ENCODE results near the gene NOL4L. TPM values are rescaled to one million over a fixed set of nuclear protein-coding genes. Genes with fewer than 3 reads are reported as not detected.

NOL4L gene
- total and polyA plus RNA-seq, 2 experiments from 2014 or later: 38.8 to 39.2 TPM

DNA sequence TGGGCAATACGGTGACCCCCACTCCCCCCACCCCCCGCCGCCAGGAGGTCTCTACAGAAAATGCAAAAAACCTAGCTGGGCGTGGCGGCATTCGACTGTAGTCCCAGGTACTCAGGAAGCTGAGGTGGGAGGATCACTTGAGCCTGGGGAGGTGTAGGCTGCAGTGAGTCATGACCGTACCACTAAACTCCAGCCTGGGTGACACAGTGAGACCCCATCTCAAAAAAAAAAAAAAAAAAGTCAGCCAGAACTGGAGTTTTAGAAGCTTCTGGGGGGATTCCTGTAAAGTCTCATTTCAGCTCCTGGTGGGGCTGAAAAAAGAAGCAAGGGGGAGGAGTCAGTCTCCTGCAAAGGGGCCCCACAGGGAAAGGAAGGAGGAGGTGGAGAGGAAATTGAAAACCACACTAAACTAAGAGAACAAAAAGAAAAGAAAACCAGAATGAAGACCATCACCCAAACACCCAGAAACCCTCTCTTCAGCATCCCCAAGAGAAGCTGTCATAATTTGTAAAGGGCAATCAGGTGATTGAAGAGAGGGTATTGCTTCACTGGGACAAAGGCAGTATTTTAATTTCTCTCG, 50.4 kb downstream of the NOL4L start:
- Histone ChIP-seq H3K36me3 (ENCODE audit: insufficient read depth) (no peaks in the 10 kb centered on the region), H3K4me1 (ENCODE audit: insufficient read depth) (peaks cover 41% of the 10 kb centered on the region), H3F3A (replicated peaks; ENCODE audit: low read depth) (peaks cover 41% of the 10 kb centered on the region), H2AFZ (no peak overlapping the region), H3K9me2 (ENCODE audit: insufficient read depth) (no peaks in the 10 kb centered on the region), H3K27ac (ENCODE audit: low read depth) (no peak overlapping the region), H4K20me1 (replicated peaks; ENCODE audit: insufficient read depth) (peaks cover 20% of the 10 kb centered on the region), H3K79me2 (replicated peaks; ENCODE audit: insufficient read depth) (no peaks in the 10 kb centered on the region), H3K4me2 (peak overlapping the region; percentile 99), H3K4me3 (peak overlapping the region; percentile 81), H3K27me3 (ENCODE audit: insufficient read depth) (peaks cover 37% of the 10 kb centered on the region)
- ATAC-seq: peak; percentile 9; the same call in 2 of the 3 replicates
- Mint-ChIP-seq H3K27me3 (ENCODE audit: insufficient read depth, low read depth, poor library complexity) (peaks cover 24% of the 10 kb centered on the region), H3K4me1 (peaks cover 38% of the 10 kb centered on the region), H3K36me3 (ENCODE audit: low read depth) (no peaks in the 10 kb centered on the region; the same call in 2 of the 3 replicates), H3K27ac (no peak overlapping the region), H3K4me3 (peak overlapping the region; percentile 51), H3K9me3 (no peaks in the 10 kb centered on the region)
- TF ChIP-seq ZNF114 (CRISPR knock-in tag; IDR thresholded peaks at IDR 0.05) (no peak), CREB1 (CRISPR knock-in tag; IDR thresholded peaks at IDR 0.05; ENCODE audit: low read depth) (no peak), ZNF331 (CRISPR knock-in tag; IDR thresholded peaks at IDR 0.05; ENCODE audit: low read depth) (no peak), JUNB (IDR thresholded peaks at IDR 0.05; ENCODE audit: unreplicated experiment) (no peak), STAT1 (IDR thresholded peaks at IDR 0.05; ENCODE audit: unreplicated experiment) (no peak), POLR2AphosphoS5 (IDR thresholded peaks at IDR 0.05; ENCODE audit: low read depth) (no peak), EZH2 (IDR thresholded peaks at IDR 0.05; ENCODE audit: low read depth, unreplicated experiment) (no peak), EZH2phosphoT487 (IDR thresholded peaks at IDR 0.05; ENCODE audit: unreplicated experiment) (no peak), NANOG (IDR thresholded peaks at IDR 0.05; ENCODE audit: borderline replicate concordance) (no peak)
- TF ChIP-seq, protein P1, sequence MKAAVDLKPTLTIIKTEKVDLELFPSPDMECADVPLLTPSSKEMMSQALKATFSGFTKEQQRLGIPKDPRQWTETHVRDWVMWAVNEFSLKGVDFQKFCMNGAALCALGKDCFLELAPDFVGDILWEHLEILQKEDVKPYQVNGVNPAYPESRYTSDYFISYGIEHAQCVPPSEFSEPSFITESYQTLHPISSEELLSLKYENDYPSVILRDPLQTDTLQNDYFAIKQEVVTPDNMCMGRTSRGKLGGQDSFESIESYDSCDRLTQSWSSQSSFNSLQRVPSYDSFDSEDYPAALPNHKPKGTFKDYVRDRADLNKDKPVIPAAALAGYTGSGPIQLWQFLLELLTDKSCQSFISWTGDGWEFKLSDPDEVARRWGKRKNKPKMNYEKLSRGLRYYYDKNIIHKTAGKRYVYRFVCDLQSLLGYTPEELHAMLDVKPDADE (IDR thresholded peaks at IDR 0.05): no peak
- TF ChIP-seq, protein P2, sequence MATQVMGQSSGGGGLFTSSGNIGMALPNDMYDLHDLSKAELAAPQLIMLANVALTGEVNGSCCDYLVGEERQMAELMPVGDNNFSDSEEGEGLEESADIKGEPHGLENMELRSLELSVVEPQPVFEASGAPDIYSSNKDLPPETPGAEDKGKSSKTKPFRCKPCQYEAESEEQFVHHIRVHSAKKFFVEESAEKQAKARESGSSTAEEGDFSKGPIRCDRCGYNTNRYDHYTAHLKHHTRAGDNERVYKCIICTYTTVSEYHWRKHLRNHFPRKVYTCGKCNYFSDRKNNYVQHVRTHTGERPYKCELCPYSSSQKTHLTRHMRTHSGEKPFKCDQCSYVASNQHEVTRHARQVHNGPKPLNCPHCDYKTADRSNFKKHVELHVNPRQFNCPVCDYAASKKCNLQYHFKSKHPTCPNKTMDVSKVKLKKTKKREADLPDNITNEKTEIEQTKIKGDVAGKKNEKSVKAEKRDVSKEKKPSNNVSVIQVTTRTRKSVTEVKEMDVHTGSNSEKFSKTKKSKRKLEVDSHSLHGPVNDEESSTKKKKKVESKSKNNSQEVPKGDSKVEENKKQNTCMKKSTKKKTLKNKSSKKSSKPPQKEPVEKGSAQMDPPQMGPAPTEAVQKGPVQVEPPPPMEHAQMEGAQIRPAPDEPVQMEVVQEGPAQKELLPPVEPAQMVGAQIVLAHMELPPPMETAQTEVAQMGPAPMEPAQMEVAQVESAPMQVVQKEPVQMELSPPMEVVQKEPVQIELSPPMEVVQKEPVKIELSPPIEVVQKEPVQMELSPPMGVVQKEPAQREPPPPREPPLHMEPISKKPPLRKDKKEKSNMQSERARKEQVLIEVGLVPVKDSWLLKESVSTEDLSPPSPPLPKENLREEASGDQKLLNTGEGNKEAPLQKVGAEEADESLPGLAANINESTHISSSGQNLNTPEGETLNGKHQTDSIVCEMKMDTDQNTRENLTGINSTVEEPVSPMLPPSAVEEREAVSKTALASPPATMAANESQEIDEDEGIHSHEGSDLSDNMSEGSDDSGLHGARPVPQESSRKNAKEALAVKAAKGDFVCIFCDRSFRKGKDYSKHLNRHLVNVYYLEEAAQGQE (IDR thresholded peaks at IDR 0.05; ENCODE audit: unreplicated experiment): no peak
- TF ChIP-seq, protein P3, sequence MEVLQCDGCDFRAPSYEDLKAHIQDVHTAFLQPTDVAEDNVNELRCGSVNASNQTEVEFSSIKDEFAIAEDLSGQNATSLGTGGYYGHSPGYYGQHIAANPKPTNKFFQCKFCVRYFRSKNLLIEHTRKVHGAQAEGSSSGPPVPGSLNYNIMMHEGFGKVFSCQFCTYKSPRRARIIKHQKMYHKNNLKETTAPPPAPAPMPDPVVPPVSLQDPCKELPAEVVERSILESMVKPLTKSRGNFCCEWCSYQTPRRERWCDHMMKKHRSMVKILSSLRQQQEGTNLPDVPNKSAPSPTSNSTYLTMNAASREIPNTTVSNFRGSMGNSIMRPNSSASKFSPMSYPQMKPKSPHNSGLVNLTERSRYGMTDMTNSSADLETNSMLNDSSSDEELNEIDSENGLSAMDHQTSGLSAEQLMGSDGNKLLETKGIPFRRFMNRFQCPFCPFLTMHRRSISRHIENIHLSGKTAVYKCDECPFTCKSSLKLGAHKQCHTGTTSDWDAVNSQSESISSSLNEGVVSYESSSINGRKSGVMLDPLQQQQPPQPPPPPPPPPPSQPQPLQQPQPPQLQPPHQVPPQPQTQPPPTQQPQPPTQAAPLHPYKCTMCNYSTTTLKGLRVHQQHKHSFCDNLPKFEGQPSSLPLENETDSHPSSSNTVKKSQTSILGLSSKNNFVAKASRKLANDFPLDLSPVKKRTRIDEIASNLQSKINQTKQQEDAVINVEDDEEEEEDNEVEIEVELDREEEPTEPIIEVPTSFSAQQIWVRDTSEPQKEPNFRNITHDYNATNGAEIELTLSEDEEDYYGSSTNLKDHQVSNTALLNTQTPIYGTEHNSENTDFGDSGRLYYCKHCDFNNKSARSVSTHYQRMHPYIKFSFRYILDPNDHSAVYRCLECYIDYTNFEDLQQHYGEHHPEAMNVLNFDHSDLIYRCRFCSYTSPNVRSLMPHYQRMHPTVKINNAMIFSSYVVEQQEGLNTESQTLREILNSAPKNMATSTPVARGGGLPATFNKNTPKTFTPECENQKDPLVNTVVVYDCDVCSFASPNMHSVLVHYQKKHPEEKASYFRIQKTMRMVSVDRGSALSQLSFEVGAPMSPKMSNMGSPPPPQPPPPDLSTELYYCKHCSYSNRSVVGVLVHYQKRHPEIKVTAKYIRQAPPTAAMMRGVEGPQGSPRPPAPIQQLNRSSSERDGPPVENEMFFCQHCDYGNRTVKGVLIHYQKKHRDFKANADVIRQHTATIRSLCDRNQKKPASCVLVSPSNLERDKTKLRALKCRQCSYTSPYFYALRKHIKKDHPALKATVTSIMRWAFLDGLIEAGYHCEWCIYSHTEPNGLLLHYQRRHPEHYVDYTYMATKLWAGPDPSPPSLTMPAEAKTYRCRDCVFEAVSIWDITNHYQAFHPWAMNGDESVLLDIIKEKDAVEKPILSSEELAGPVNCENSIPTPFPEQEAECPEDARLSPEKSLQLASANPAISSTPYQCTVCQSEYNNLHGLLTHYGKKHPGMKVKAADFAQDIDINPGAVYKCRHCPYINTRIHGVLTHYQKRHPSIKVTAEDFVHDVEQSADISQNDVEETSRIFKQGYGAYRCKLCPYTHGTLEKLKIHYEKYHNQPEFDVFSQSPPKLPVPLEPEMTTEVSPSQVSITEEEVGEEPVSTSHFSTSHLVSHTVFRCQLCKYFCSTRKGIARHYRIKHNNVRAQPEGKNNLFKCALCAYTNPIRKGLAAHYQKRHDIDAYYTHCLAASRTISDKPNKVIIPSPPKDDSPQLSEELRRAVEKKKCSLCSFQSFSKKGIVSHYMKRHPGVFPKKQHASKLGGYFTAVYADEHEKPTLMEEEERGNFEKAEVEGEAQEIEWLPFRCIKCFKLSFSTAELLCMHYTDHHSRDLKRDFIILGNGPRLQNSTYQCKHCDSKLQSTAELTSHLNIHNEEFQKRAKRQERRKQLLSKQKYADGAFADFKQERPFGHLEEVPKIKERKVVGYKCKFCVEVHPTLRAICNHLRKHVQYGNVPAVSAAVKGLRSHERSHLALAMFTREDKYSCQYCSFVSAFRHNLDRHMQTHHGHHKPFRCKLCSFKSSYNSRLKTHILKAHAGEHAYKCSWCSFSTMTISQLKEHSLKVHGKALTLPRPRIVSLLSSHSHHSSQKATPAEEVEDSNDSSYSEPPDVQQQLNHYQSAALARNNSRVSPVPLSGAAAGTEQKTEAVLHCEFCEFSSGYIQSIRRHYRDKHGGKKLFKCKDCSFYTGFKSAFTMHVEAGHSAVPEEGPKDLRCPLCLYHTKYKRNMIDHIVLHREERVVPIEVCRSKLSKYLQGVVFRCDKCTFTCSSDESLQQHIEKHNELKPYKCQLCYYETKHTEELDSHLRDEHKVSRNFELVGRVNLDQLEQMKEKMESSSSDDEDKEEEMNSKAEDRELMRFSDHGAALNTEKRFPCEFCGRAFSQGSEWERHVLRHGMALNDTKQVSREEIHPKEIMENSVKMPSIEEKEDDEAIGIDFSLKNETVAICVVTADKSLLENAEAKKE (CRISPR knock-in tag; IDR thresholded peaks at IDR 0.05): no peak
- TF ChIP-seq, protein P4, sequence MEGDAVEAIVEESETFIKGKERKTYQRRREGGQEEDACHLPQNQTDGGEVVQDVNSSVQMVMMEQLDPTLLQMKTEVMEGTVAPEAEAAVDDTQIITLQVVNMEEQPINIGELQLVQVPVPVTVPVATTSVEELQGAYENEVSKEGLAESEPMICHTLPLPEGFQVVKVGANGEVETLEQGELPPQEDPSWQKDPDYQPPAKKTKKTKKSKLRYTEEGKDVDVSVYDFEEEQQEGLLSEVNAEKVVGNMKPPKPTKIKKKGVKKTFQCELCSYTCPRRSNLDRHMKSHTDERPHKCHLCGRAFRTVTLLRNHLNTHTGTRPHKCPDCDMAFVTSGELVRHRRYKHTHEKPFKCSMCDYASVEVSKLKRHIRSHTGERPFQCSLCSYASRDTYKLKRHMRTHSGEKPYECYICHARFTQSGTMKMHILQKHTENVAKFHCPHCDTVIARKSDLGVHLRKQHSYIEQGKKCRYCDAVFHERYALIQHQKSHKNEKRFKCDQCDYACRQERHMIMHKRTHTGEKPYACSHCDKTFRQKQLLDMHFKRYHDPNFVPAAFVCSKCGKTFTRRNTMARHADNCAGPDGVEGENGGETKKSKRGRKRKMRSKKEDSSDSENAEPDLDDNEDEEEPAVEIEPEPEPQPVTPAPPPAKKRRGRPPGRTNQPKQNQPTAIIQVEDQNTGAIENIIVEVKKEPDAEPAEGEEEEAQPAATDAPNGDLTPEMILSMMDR (conservative IDR thresholded peaks at IDR 0.05; ENCODE audit: low read depth in 2 of 2): no peak
- peak; percentile 58 for DNase-seq (ENCODE audit: low spot score)

Measured in GM23338 (cell line).